NCI-H345 treated with DMSO at 0.1 percent for 48 hours (cell line): ENCODE data around the gene VMP1.
"Not testable (repeated sequence)": the region's sequence is repeated elsewhere in the genome, so short reads cannot be mapped to it uniquely, and the experiment has no call there.

ENCODE experiments used
- DNase-seq: peaks from one replicate; lab custom pipeline; 2025; ENCODE audit not compliant: unreplicated experiment; lab: John Stamatoyannopoulos, UW

The VMP1 gene

GRCh38 chr17:59856859-59857794, 149.7 kb downstream of the VMP1 start:
- DNase-seq: no peak

DNA sequence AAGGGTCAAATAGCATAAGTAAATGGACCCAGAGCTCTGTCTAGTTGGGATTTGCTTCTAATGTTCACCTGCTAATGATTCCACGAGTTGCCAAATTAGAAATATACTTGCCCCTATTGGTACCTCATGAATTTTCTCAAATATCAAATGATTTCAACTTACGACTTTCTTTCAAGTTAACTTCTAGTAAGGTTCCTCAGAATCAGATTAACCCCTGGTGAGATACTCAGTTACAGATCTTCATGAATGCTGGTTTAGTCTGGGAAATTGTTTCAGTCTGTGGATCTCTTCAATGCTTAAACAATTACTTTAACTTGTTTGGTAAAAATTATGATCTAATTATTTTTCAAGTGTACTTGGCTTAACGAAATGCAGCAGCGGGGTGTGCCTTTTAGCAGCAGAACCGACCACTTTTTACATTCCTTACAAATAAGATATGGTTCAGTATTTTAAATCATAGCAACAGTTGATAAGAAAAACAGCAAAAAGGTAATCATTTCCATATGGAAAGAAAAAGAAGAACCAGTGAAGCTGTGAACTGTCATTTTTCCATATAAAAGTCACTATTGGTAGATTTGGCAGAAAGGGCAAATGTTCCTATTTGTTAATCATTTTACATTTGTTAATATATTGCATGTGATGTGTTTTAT, 150.8 kb downstream of the VMP1 start:
- DNase-seq: no peak

DNA sequence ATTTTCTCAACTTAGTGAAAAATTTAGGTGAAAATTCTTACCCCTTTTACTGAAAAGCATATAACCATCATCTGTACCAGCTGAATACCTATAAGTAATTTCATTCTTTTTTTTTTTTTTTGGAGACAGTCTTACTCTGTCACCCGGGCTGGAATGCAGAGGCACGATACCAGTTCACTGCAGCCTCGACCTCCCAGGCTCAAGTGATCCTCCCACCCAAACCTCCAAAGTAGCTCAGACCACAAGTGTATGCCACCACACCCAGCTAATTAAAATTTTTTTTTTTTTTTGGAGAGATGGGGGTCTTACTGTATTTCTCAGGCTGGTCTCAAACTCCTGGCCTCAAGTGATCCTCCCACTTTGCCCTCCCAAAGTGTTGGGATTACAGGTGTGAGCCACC, 151.5 kb downstream of the VMP1 start:
- no peak for DNase-seq

- DNase-seq: no peak
Observed at GRCh38 chr17:59859444-59860025, 152.1 kb downstream of the VMP1 start.

- no peak for DNase-seq
Observed at GRCh38 chr17:59863616-59864015, 156.2 kb downstream of the VMP1 start.

- no peak for DNase-seq
Observed at GRCh38 chr17:59869941-59870218, 162.4 kb downstream of the VMP1 start.

- no peak for DNase-seq
Observed at GRCh38 chr17:59870482-59870881, 163.0 kb downstream of the VMP1 start.

- DNase-seq: no peak
Observed at GRCh38 chr17:59872351-59872750, 164.9 kb downstream of the VMP1 start.

DNA sequence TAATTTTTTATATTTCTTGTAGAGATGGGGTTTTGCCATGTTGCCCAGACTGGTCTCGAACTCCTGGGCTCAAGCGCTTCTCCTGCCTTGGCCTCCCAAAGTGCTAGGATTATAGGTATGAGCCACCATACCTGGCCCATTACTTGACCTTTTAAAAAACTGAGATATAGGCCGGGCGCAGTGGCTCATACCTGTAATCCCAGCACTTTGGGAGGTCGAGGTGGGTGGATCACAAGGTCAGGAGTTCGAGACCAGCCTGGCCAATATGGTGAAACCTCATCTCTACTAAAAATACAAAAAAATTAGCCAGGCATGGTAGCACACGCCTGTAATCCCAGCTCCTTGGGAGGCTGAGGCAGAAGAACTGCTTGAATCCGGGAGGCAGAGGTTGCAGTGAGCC, 166.0 kb downstream of the VMP1 start:
- not testable (repeated sequence) for DNase-seq

DNA sequence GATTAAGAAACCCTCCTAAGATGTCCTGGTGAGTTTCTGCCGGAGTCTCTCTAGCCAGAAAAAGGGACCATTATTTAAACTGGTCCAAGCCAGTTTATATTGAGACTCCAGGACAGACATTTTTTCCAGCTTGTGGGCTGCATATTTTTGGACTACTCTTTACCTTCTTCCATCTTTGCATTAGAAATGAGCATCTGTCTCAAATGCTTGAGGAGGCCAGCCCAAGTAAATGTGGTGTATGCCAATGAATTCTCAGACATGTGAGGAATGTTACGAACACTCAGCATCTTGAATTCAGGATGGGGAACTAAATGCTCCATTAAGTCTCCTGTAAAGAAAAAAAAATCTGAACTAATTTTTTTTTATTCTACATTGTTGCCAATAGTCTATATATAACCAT, 166.9 kb downstream of the VMP1 start:
- DNase-seq: no peak

- DNase-seq: no peak
Observed at GRCh38 chr17:59876107-59876506, 168.7 kb downstream of the VMP1 start.

DNA sequence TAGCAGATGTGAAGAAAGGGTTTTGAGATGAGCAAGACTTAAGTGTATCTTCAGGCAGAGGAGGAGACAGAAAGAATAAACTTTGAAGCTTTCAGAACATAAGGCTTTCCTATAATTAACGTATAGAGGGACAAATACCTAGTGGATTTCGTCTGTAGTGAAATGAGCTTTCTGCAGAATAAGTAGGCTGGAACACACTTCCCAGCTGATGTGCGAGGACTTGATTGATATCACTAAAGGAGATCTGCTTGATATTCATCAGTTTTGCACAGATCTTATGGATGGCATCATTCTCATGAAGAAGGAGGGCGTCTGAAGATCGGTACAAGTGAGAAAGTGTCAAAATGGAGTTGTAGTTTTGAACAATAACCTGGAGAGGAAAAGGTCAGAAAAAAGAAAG, 170.5 kb downstream of the VMP1 start:
- DNase-seq: no peak

GRCh38 chr17:59878624-59879023, 171.2 kb downstream of the VMP1 start:
- DNase-seq: no peak

DNA sequence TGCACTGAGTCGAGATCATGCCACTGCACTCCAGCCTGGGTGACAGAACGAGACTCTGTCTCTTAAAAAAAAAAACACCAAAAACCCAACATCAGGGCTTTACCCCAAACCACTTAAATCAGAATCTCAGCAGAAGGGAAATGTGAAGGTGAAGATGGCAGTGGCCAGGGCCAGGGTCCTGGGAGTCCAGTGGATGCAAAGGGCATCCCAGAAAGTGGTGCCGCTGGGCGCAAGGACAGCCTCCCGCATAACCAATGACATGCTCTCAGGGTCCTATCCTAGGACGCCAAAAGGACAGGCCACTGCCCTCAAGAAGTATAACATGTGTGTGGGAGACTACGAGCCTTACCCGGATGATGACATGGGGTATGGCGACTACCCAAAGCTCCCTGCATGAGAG, 177.4 kb downstream of the VMP1 start:
- no peak for DNase-seq

DNA sequence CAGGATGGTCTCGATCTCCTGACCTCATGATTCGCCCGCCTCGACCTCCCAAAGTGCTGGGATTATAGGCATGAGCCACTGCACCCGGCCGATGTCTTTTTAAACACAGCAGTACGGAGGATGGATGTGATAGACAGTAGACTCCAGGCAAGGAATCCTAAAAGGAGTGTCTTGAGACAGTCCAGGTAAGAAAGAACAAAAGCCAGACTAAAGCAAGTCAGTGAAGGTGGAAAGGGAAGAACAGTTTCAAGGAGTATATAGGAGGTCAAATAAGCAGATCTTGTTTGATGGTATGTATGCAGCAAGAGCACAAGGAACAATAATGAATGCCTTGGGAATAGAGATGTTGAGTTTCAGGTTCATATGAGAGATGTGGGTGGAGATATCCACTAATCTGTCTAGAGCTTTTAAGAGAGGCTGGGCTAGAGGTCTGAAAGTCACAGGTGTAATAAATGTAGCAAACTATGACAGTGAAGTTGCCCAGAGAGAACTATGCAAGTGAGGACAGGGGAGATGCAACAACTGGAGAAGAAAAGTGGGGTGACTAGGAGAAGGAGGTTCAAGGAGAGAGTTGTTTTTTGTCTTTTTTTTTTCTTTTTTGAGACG, 180.8 kb downstream of the VMP1 start:
- no peak for DNase-seq

DNA sequence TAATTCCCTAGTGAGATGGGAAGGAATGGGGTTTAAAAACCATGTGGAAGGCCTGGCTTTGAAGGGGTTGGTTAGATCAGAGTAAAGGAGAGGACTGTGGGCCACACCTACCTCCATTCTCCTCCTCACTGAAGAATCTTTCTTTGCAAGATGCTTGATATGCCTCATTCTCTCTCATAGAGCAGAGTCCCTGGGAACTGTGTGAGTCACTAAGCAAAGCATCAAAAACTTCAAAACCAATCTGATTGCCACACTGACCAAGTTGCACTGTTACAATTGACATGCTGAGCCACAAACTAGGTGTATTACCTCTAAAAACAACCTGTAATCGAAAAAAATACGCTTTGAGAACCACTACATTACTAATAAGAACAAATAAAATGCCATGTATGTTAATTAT, 183.3 kb downstream of the VMP1 start:
- no peak for DNase-seq
